ENCODE results near the gene NME3. TPM values are rescaled to one million over a fixed set of nuclear protein-coding genes. Genes with fewer than 3 reads are reported as not detected.

The NME3 gene
- total RNA-seq, 1 donor from 2014 or later, result 33.3 TPM

DNA sequence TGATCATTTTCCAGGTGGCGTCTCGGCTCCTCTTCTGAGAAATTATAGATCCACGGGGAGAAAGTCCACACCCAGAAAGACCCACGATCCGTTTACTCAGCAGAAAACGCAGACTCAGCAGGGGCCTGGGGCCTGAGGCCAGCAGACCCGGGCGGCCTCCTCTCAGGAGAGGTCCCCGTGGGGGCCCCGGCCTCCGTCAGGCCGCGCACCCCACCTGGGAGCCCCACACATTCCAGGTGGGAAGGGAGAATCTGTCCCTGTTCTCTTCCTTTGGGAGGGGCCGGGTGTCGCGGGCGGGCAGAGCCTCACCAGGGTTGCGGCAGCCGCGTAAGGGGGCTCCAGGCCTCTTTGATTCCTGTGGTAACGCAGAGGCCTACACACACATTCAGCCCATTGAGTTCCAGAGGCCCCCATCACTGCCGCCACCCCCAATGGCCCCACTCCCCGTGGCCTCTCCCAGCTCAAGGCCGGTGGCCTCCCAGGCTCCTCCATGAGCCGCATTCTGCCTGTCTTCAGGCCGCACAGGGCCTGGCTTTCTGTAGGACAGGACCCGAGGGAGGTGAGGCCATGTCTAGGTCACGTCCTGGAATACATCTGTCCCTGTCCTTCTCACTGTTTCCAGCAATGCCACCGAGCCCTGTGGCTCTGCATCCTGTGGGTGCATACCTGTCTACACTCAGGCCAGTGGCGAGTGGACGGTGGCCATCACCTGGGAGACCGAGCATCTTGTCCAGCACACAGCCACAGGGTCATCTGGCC is 23.7 kb upstream of the NME3 start:
- Mint-ChIP-seq H3K36me3 (ENCODE audit: low read depth, unreplicated experiment) (peaks cover 15% of the 10 kb centered on the region), H3K27me3 (ENCODE audit: unreplicated experiment) (no peaks in the 10 kb centered on the region), H3K4me1 (ENCODE audit: unreplicated experiment) (no peaks in the 10 kb centered on the region), H3K27ac (ENCODE audit: unreplicated experiment) (no peak overlapping the region), H3K4me3 (ENCODE audit: unreplicated experiment) (no peak overlapping the region), H3K9me3 (ENCODE audit: unreplicated experiment) (peaks cover 4% of the 10 kb centered on the region)
- DNase-seq (ENCODE audit: low spot score), result no peak
- TF ChIP-seq, protein P1, sequence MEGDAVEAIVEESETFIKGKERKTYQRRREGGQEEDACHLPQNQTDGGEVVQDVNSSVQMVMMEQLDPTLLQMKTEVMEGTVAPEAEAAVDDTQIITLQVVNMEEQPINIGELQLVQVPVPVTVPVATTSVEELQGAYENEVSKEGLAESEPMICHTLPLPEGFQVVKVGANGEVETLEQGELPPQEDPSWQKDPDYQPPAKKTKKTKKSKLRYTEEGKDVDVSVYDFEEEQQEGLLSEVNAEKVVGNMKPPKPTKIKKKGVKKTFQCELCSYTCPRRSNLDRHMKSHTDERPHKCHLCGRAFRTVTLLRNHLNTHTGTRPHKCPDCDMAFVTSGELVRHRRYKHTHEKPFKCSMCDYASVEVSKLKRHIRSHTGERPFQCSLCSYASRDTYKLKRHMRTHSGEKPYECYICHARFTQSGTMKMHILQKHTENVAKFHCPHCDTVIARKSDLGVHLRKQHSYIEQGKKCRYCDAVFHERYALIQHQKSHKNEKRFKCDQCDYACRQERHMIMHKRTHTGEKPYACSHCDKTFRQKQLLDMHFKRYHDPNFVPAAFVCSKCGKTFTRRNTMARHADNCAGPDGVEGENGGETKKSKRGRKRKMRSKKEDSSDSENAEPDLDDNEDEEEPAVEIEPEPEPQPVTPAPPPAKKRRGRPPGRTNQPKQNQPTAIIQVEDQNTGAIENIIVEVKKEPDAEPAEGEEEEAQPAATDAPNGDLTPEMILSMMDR (IDR thresholded peaks at IDR 0.05; ENCODE audit: unreplicated experiment), result no peak

DNA sequence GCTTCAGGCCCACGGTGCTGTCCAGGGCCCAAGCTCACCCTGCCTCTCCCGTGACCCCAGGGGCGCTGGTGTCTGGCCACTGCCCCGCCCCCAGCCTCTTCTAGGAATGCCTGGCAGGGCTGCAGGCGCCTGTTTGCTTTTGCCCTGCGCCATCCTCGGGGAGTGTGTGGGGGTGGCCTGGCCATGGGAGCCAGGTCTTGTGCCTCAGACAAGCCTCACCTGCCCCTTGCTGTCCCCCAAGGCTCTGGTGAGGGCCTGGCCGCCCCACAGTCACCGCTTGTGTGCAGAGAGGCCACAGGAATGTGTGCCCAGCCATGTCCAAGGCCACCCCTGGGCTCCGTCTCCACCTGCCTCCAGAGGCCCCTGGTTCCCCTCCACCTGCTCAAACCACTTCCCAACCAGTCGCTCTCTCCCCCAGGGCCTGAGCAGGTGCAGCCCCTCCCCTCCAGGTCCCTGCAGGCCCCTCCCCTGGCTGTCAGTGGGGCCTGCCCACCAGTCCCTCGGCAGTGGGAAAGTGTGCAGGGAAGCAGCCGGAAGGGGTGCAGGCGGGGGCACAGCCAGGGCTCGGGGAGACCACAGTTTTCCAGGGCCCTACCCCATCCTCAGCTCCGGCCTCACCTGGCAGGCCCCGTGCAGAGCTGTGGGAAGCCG is 23.0 kb upstream of the NME3 start:
- Mint-ChIP-seq H3K9me3 (ENCODE audit: unreplicated experiment) (peaks cover 1% of the 10 kb centered on the region), H3K27ac (ENCODE audit: unreplicated experiment) (no peak overlapping the region), H3K4me3 (ENCODE audit: unreplicated experiment) (no peak overlapping the region), H3K36me3 (ENCODE audit: low read depth, unreplicated experiment) (peaks cover 10% of the 10 kb centered on the region), H3K27me3 (ENCODE audit: unreplicated experiment) (no peaks in the 10 kb centered on the region), H3K4me1 (ENCODE audit: unreplicated experiment) (no peaks in the 10 kb centered on the region)
- no peak for DNase-seq (ENCODE audit: low spot score)
- TF ChIP-seq, protein P1 (IDR thresholded peaks at IDR 0.05; ENCODE audit: unreplicated experiment), result no peak

DNA sequence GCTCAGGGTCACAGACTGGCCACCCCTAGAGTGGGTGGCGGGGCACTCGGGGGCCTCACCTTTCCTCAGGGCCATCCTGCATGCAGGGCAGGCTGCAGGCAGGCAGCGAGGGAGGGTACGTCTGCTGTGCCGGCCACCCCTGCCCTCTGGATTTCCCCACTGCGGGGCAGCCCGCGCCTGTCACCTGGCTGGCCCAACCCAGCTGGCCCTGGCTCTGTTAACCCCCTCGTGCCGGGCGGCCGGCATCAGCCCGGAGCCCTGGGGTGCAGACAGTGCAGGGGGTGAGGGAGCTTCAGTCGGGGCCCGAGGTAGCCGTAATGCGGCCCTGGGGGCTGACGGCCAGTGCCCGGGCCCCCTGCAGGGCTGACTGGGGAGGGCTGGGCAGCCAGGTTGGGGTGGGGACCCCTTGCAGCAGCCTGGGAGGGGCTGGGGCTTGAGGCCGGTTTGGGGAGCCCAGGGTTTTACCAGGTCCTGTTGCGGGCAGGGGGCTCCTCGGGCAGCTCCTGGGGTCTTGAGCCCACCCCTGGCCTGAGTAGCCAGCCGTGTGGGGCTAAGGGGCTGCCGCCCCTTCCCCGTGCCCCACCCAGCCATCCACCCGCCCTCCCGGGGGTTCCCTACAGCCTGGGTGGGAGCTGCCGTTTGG is 22.4 kb upstream of the NME3 start, which contains the start of gene IGFALS:
TSS of gene IGFALS (minus strand) at position 128 of the 643 bp plus-strand sequence. CDS start at position 75, 53 bp downstream.
- H3K27me3 Mint-ChIP-seq (ENCODE audit: unreplicated experiment), result no peaks in the 10 kb centered on the region
- no peak within 1 kb of the TSS for H3K4me3 Mint-ChIP-seq (ENCODE audit: unreplicated experiment)
- no peaks in the 10 kb centered on the region for H3K4me1 Mint-ChIP-seq (ENCODE audit: unreplicated experiment)
- no peak within 1 kb of the TSS for H3K27ac Mint-ChIP-seq (ENCODE audit: unreplicated experiment)
- no peak for DNase-seq (ENCODE audit: low spot score)
- H3K36me3 Mint-ChIP-seq (ENCODE audit: low read depth, unreplicated experiment), result peaks cover 8% of the 10 kb centered on the region
- TF ChIP-seq, protein P1 (IDR thresholded peaks at IDR 0.05; ENCODE audit: unreplicated experiment), result no peak
- H3K9me3 Mint-ChIP-seq (ENCODE audit: unreplicated experiment), result no peaks in the 10 kb centered on the region

DNA sequence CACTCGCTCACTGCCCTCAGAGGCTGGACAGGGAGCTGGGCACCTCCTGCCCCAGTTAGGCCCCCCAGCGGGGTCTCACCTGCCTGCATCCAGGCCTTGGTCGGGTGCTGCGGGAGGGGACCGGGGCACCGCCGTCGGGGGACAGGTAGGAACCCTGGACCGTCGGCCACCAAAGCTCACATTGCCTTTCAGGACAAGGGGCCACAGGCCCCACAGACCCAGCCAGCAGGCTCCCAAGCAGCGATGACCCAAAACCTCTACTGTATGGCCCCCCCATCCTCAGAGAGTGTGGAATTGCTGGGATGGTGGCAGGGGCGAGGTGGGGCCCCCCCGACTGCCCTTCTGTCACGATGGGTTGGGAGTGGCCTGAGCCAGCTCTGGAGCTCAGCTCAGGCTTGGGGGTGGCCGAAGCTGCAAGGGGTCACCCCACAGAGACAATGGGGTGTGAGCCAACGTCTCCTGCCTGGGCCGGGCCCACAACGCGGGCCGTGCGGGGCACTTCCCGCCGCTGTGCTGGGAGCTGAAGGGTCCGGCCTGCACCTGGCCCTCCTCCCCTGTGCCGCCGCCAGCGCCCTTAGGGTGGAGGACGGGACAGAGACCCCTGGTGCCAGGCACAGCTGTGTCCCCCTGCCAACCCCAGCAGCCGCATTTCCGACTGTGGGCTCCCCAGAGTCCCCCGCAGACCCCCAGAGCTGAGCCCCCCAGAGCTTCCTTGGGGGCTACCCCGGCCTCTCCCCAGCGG is 21.7 kb upstream of the NME3 start:
- H3K36me3 Mint-ChIP-seq (ENCODE audit: low read depth, unreplicated experiment), result peaks cover 8% of the 10 kb centered on the region
- H3K4me1 Mint-ChIP-seq (ENCODE audit: unreplicated experiment), result no peaks in the 10 kb centered on the region
- H3K27ac Mint-ChIP-seq (ENCODE audit: unreplicated experiment), result no peak overlapping the region
- no peaks in the 10 kb centered on the region for H3K9me3 Mint-ChIP-seq (ENCODE audit: unreplicated experiment)
- H3K27me3 Mint-ChIP-seq (ENCODE audit: unreplicated experiment), result no peaks in the 10 kb centered on the region
- TF ChIP-seq, protein P1 (IDR thresholded peaks at IDR 0.05; ENCODE audit: unreplicated experiment), result no peak
- DNase-seq (ENCODE audit: low spot score), result no peak
- H3K4me3 Mint-ChIP-seq (ENCODE audit: unreplicated experiment), result no peak overlapping the region
